CD4-positive, CD25-positive, alpha-beta regulatory T cell (primary cell): ENCODE measurements around the gene CD300LF. TPM values are rescaled to one million over a fixed set of nuclear protein-coding genes. Genes with fewer than 3 reads are reported as not detected.
A peak's percentile ranks its signal among the peaks of the same experiment; 100 is the strongest.

Experiments
- ATAC-seq, 2 donors: fragments of 150-1000 bp; cut with Tn5 transposase; one replicate each; pipeline ENCODE4 v1.10.0; 2021; ENCODE audit warnings: low read depth in 2 of 2, moderate number of reproducible peaks in 2 of 2, moderate library complexity in 1 of 2
- DNase-seq, 3 donors: peaks; one replicate each; pipeline versions ENCODE4 v3.0.0 to v3.0.0-alpha.2; 2012 to 2022; ENCODE audit warnings: mixed read lengths in 1 of 3
- H3K27ac ChIP-seq: one replicate; pipeline ENCODE4 v1.7.0; 2013; ENCODE audit warnings: mild to moderate bottlenecking, low read length; ENCODE audit not compliant: insufficient read depth, poor library complexity, severe bottlenecking
- H3K27me3 ChIP-seq: one replicate; pipeline ENCODE4 v1.7.0; 2013; ENCODE audit warnings: low read length; ENCODE audit not compliant: control insufficient read depth, insufficient read depth
- H3K36me3 ChIP-seq: one replicate; pipeline ENCODE4 v1.7.0; 2013; ENCODE audit warnings: mild to moderate bottlenecking, low read length, moderate library complexity; ENCODE audit not compliant: control insufficient read depth, insufficient read depth
- H3K4me1 ChIP-seq: 2 replicates; pipeline ENCODE4 v1.7.0; 2013; ENCODE audit warnings: mild to moderate bottlenecking, low read length; ENCODE audit not compliant: insufficient read depth, control insufficient read depth, poor library complexity, severe bottlenecking
- H3K4me3 ChIP-seq: one replicate; pipeline ENCODE4 v1.7.0; 2013; ENCODE audit warnings: low read depth, mild to moderate bottlenecking, low read length, moderate library complexity
- H3K9me3 ChIP-seq, 2 experiments: 1 replicate in 1 of 2; 2 replicates in 1 of 2; pipeline ENCODE4 v1.7.0; 2013; ENCODE audit warnings: low read length in 2 of 2, mild to moderate bottlenecking in 1 of 2, moderate library complexity in 1 of 2; ENCODE audit not compliant: control insufficient read depth in 2 of 2
- H3K27ac Mint-ChIP-seq, 3 donors: one replicate each; pipeline ENCODE4 v1.8.0; 2020 to 2022; ENCODE audit warnings: mild to moderate bottlenecking in 3 of 3, mixed read lengths in 3 of 3, moderate library complexity in 2 of 3
- H3K27me3 Mint-ChIP-seq: one replicate; pipeline ENCODE4 v1.8.0; 2022; ENCODE audit warnings: mild to moderate bottlenecking, mixed read lengths
- H3K36me3 Mint-ChIP-seq: one replicate; pipeline ENCODE4 v1.8.0; 2020; ENCODE audit warnings: mixed read lengths
- H3K4me1 Mint-ChIP-seq, 4 donors: one replicate each; pipeline ENCODE4 v1.8.0; 2020 to 2022; ENCODE audit warnings: mixed read lengths in 4 of 4, mild to moderate bottlenecking in 1 of 4
- H3K4me3 Mint-ChIP-seq, 4 donors: one replicate each; pipeline ENCODE4 v1.8.0; 2020 to 2022; ENCODE audit warnings: mild to moderate bottlenecking in 4 of 4, mixed read lengths in 4 of 4, moderate library complexity in 3 of 4
- H3K9me3 Mint-ChIP-seq, 7 donors: one replicate each; pipeline ENCODE4 v1.8.0; 2020 to 2022; ENCODE audit warnings: mixed read lengths in 7 of 7, mild to moderate bottlenecking in 3 of 7, moderate library complexity in 2 of 7
- polyA plus RNA-seq, 4 donors: library from polyadenylated mRNA; unstranded; fragments of 300-500 nt; fragmentation: Illumina TruSeq; gene quantifications; one replicate each; pipeline ENCODE4 v1.2.3, GENCODE V29; 2021
- total RNA-seq: library from RNA; stranded (reverse); gene quantifications from one replicate; pipeline ENCODE4 v1.2.3, GENCODE V29; 2022

CD300LF gene
- total and polyA plus RNA-seq, 5 donors from 2014 or later: 0.19 to 0.52 (median 0.21) TPM; not detected in 2

DNA sequence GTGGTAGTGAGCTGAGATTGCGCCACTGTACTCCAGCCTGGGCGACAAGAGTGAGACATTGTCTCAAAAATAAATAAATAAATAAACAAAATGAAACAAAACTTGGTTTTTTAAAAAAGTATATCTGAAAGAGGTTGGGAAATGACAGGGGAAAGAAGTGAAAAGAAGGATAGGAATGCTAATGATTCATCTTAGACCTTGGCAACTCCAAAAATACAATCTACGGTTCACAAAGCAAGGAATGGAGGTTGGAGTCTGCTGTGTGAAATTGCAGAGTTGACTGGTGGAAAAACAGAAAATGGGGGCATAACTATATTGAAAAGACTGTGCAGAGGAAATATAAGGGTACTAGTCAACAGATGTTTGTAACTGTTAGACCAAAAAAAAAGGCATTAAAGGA is 49.2 kb downstream of the CD300LF start:
- ATAC-seq: no peak
- Histone ChIP-seq H3K4me3 (no peak overlapping the region), H3K9me3 (peaks cover 0 to 4% of the 10 kb centered on the region in 2 experiments), H3K27ac (no peak overlapping the region), H3K27me3 (peaks cover 28% of the 10 kb centered on the region), H3K4me1 (no peaks in the 10 kb centered on the region), H3K36me3 (no peaks in the 10 kb centered on the region)
- Mint-ChIP-seq H3K27me3 (peaks cover 64% of the 10 kb centered on the region), H3K4me1 (peaks cover 0 to 5% (median under 1%) of the 10 kb centered on the region in 4 donors), H3K27ac (no peak overlapping the region), H3K4me3 (no peak overlapping the region), H3K9me3 (peaks cover 0 to 6% (median 2%) of the 10 kb centered on the region in 7 donors), H3K36me3 (no peaks in the 10 kb centered on the region)
- DNase-seq: no peak

DNA sequence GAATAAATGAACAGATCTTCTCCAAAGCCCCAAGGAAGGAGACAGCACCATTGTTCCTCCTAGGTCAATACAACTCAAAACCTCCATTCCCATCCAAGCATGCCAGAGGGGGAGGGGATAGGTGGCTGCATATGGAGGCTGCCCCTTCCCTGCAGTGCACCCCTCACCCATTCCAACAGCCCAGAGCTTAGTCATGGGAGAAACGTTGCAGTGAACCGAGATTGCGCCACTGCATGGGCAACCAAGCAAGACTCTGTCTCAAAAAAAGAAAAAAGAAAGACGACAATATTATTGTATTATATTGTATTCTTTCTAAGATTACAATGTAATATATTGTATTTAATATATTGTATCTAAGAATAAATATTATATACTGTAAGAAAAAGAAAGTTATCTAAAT is 52.8 kb downstream of the CD300LF start:
- peaks cover 74% of the 10 kb centered on the region for H3K27me3 Mint-ChIP-seq
- peaks cover 0 to 6% (median 2%) of the 10 kb centered on the region in 7 donors for H3K9me3 Mint-ChIP-seq
- Histone ChIP-seq H3K4me1 (peaks cover 3% of the 10 kb centered on the region), H3K27ac (no peak overlapping the region), H3K36me3 (no peaks in the 10 kb centered on the region), H3K9me3 (peaks cover 0 to 4% of the 10 kb centered on the region in 2 experiments), H3K4me3 (no peak overlapping the region), H3K27me3 (peaks cover 14% of the 10 kb centered on the region)
- no peaks in the 10 kb centered on the region for H3K36me3 Mint-ChIP-seq
- H3K27ac Mint-ChIP-seq: no peak overlapping the region
- ATAC-seq (no peak), DNase-seq (no peak)
- peaks cover 4 to 10% (median 7%) of the 10 kb centered on the region in 4 donors for H3K4me1 Mint-ChIP-seq
- no peak overlapping the region for H3K4me3 Mint-ChIP-seq

DNA sequence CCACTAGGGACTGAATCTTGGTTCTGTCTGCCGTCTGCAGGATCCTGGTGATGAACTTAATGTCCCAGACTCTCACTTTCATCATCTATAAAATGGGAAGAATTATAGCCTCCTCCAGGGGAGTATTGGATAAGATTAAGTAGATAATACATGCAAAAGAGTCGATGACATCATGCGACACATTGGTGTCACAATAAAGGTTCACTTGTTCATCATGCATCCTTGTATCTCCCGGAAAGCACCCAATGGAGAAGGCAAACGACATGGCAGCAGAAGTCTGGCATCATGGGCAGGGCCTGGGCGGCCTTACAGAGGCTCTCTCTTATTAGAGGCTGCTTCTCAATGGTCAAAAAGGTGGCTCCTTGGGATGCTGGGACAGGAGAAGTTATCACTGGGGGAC is 54.1 kb downstream of the CD300LF start:
- H3K36me3 ChIP-seq: no peaks in the 10 kb centered on the region
- no peak overlapping the region for H3K27ac ChIP-seq
- no peak for DNase-seq
- H3K9me3 Mint-ChIP-seq: peaks cover 0 to 6% (median 2%) of the 10 kb centered on the region in 7 donors
- H3K4me1 Mint-ChIP-seq: peaks cover 3 to 10% (median 7%) of the 10 kb centered on the region in 4 donors
- H3K4me3 ChIP-seq: no peak overlapping the region
- peaks cover 3% of the 10 kb centered on the region for H3K4me1 ChIP-seq
- H3K9me3 ChIP-seq: peaks cover 0 to 4% of the 10 kb centered on the region in 2 experiments
- H3K27me3 ChIP-seq: peaks cover 13% of the 10 kb centered on the region
- H3K27ac Mint-ChIP-seq: peak overlapping the region in 1 of 3 donors; percentile 48
- ATAC-seq: no peak
- peaks cover 72% of the 10 kb centered on the region for H3K27me3 Mint-ChIP-seq
- H3K36me3 Mint-ChIP-seq: no peaks in the 10 kb centered on the region
- H3K4me3 Mint-ChIP-seq: no peak overlapping the region

DNA sequence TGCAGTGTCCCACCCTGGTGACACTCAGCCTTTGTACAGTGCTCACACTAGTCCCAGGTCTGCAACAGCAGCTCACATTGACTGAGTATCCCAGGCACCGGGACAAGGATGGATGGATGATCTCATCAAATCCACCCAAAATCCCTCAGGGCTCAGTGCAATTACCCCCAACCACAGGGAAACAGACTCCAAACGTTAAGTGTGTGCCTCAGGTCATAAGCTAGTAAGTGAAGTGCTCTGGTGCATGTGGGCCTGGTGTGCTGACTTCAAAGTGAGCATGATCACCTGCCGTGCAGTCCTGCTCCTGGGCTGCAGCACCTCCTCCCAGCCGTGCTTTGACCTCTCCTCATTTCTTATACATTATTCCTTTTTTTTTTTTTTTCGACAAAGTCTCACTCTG is 58.0 kb downstream of the CD300LF start:
- no peak for DNase-seq

DNA sequence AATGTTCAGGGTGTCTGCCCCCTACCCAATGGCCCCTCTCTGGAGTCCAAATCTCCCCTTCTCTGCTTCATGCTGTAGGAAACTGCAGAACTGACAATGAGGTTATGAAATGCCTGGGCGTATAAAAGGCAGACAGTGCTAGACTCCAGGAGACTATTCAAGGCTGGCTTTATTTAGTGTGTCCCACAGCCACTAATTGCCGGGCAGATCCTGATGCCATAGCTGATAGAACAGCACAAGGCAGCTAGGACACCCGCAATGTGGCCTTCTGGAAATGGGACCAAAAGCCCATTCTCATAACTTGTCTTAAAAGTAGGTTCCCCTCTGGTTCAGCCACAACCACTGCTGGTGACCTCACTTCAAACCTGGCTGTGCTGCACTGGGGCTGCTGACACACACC is 60.7 kb downstream of the CD300LF start:
- no peak overlapping the region for H3K27ac Mint-ChIP-seq
- Histone ChIP-seq H3K4me1 (no peaks in the 10 kb centered on the region), H3K27ac (no peak overlapping the region), H3K4me3 (no peak overlapping the region), H3K27me3 (peaks cover 25% of the 10 kb centered on the region), H3K9me3 (no peaks in the 10 kb centered on the region), H3K36me3 (no peaks in the 10 kb centered on the region)
- no peak overlapping the region for H3K4me3 Mint-ChIP-seq
- peaks cover 0 to 2% (median 0%) of the 10 kb centered on the region in 4 donors for H3K4me1 Mint-ChIP-seq
- ATAC-seq: no peak
- DNase-seq: no peak
- H3K27me3 Mint-ChIP-seq: peaks cover 71% of the 10 kb centered on the region
- H3K36me3 Mint-ChIP-seq: no peaks in the 10 kb centered on the region
- H3K9me3 Mint-ChIP-seq: no peaks in the 10 kb centered on the region

More for the DNA sequence above, 58.0 kb downstream of the CD300LF start:
- no peak for ATAC-seq
- Histone ChIP-seq H3K36me3 (no peaks in the 10 kb centered on the region), H3K27ac (no peak overlapping the region), H3K9me3 (no peaks in the 10 kb centered on the region), H3K27me3 (peaks cover 24% of the 10 kb centered on the region), H3K4me3 (no peak overlapping the region), H3K4me1 (peaks cover 3% of the 10 kb centered on the region)
- no peak overlapping the region for H3K4me3 Mint-ChIP-seq
- H3K36me3 Mint-ChIP-seq: no peaks in the 10 kb centered on the region
- H3K27me3 Mint-ChIP-seq: peaks cover 76% of the 10 kb centered on the region
- peaks cover 0 to 2% (median 0%) of the 10 kb centered on the region in 7 donors for H3K9me3 Mint-ChIP-seq
- H3K4me1 Mint-ChIP-seq: peaks cover 3 to 10% (median 4%) of the 10 kb centered on the region in 4 donors
- H3K27ac Mint-ChIP-seq: no peak overlapping the region

DNA sequence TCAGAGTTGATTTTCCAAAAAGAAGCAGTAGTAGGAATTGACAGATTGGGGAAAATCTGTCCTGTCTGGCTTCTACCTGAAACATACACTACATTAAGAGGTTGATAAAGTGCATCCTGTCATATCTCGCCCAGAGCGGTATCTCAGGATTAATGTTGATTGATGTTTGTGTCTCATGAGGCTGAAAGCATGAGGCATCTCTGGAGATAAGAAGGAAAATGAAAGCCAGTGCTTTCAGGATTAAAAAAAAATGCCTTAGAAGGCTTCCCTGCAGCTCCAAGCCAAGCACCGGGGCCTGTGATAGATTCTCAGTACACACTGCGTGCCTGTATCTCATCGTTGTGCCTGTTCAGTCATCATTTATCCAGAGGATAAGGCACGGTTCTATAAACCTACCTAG is 62.8 kb downstream of the CD300LF start:
- Mint-ChIP-seq H3K4me1 (no peaks in the 10 kb centered on the region), H3K27ac (no peak overlapping the region), H3K9me3 (no peaks in the 10 kb centered on the region), H3K4me3 (no peak overlapping the region), H3K27me3 (peaks cover 63% of the 10 kb centered on the region), H3K36me3 (no peaks in the 10 kb centered on the region)
- ATAC-seq (no peak), DNase-seq (no peak)
- Histone ChIP-seq H3K27me3 (peaks cover 26% of the 10 kb centered on the region), H3K27ac (no peak overlapping the region), H3K9me3 (no peaks in the 10 kb centered on the region), H3K4me3 (no peak overlapping the region), H3K4me1 (no peaks in the 10 kb centered on the region), H3K36me3 (no peaks in the 10 kb centered on the region)

DNA sequence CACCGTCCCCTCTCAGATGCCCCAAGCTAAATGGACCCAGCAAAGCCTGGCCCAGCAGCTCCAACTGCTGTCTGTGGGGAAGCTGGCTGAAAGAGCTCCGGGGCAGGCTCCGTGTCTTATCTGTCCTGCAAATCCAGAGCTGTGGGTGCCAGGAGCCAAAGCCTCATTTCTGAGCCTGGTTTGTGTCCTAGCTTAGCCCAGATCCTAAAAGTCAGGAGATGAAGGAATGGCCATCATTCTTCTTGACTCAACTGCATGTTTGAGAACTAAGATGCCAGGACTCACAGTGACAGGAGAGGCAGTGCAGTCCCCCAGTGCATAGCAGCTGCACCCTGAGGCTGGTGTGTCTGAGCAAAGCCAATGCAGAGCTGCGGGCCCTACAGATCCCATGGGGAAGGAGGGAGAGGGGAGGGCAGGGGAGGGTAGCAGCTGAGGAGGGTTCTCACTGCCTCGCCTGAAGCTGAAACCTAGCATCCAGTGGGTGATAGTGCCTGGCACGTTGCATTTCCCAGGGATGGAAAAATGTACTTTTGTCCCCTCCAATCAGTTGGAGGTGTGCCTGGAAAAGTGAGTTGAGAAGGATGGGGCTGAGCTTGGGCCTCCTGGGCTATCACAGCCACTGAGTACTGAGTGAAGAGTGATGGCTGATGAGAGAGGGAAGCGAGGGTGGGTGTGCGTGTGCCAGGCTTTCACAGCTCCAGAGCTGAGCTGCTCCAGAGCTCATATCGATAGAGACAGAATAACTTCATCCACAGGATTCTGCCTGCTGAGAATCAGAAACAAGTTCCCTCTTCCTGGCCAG is 64.7 kb downstream of the CD300LF start:
- H3K27me3 ChIP-seq: peaks cover 25% of the 10 kb centered on the region
- no peak overlapping the region for H3K27ac Mint-ChIP-seq
- DNase-seq: no peak
- no peaks in the 10 kb centered on the region for H3K4me1 ChIP-seq
- no peak overlapping the region for H3K4me3 ChIP-seq
- no peaks in the 10 kb centered on the region for H3K9me3 ChIP-seq
- H3K36me3 ChIP-seq: no peaks in the 10 kb centered on the region
- no peaks in the 10 kb centered on the region for H3K4me1 Mint-ChIP-seq
- H3K9me3 Mint-ChIP-seq: no peaks in the 10 kb centered on the region
- no peak for ATAC-seq
- no peak overlapping the region for H3K4me3 Mint-ChIP-seq
- no peak overlapping the region for H3K27ac ChIP-seq
- no peaks in the 10 kb centered on the region for H3K36me3 Mint-ChIP-seq
- H3K27me3 Mint-ChIP-seq: peaks cover 67% of the 10 kb centered on the region

DNA sequence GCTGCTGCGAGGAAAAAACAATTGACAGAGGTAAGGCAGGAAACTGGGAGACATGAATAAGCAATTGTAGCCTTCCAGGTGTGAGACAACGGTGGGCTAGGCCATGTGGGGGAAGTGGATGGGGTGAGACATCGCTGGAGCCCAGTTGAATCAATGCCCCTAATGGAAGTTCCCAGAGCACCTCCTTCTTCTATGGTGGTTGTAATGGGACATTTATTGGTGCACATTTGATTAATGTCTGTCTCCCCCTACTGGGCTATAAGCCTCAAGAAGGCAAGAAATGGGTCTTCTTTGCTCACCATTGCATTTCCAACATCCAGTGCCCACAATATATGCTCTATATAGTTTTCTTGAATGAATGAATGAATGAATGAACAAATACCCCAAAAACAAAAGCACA is 66.5 kb downstream of the CD300LF start:
- DNase-seq (peak in 1 of 3 donors; percentile 53), ATAC-seq (no peak)
- Histone ChIP-seq H3K4me1 (no peaks in the 10 kb centered on the region), H3K9me3 (no peaks in the 10 kb centered on the region), H3K27ac (no peak overlapping the region), H3K4me3 (no peak overlapping the region), H3K27me3 (peaks cover 26% of the 10 kb centered on the region), H3K36me3 (no peaks in the 10 kb centered on the region)
- no peaks in the 10 kb centered on the region for H3K9me3 Mint-ChIP-seq
- no peaks in the 10 kb centered on the region for H3K36me3 Mint-ChIP-seq
- H3K4me1 Mint-ChIP-seq: peaks cover 2 to 8% (median 7%) of the 10 kb centered on the region in 4 donors
- no peak overlapping the region for H3K4me3 Mint-ChIP-seq
- no peak overlapping the region for H3K27ac Mint-ChIP-seq
- H3K27me3 Mint-ChIP-seq: peaks cover 67% of the 10 kb centered on the region
